Trophoblast cell (in vitro differentiated cells and primary cell): ENCODE data around the gene MEF2D.

Experiments used
- DNase-seq, 2 donors: peaks; one replicate each; pipeline ENCODE4 v3.0.0-alpha.2; 2016
- H2AFZ ChIP-seq: 2 replicates; pipeline ENCODE4 v1.6.1; 2013; ENCODE audit warnings: low read length, moderate library complexity, mild to moderate bottlenecking; ENCODE audit not compliant: insufficient read depth, poor library complexity
- H2AK5ac ChIP-seq: 2 replicates; pipeline ENCODE4 v1.6.1; 2013; ENCODE audit warnings: mild to moderate bottlenecking, low read length
- H2BK120ac ChIP-seq: 2 replicates; pipeline ENCODE4 v1.6.1; 2013; ENCODE audit warnings: low read length, mild to moderate bottlenecking, moderate library complexity; ENCODE audit not compliant: insufficient read depth, poor library complexity
- H2BK12ac ChIP-seq: 2 replicates; pipeline ENCODE4 v1.6.1; 2013; ENCODE audit warnings: mild to moderate bottlenecking, low read length, moderate library complexity
- H2BK5ac ChIP-seq: 2 replicates; pipeline ENCODE4 v1.6.1; 2013; ENCODE audit warnings: low read length, low read depth, moderate library complexity, mild to moderate bottlenecking; ENCODE audit not compliant: poor library complexity
- H3K14ac ChIP-seq: 2 replicates; pipeline ENCODE4 v1.6.1; 2013; ENCODE audit warnings: mild to moderate bottlenecking, low read length
- H3K18ac ChIP-seq: 2 replicates; pipeline ENCODE4 v1.6.1; 2013; ENCODE audit warnings: mild to moderate bottlenecking, low read length
- H3K23ac ChIP-seq: 2 replicates; pipeline ENCODE4 v1.6.1; 2013; ENCODE audit warnings: low read length
- H3K27ac ChIP-seq: 2 replicates; pipeline ENCODE4 v1.5.1; 2013; ENCODE audit warnings: low read depth, mild to moderate bottlenecking, inconsistent platforms, low read length, moderate library complexity
- H3K27me3 ChIP-seq: 2 replicates; pipeline ENCODE4 v1.6.1; 2013; ENCODE audit warnings: inconsistent platforms, mild to moderate bottlenecking, low read length, moderate library complexity; ENCODE audit not compliant: insufficient read depth
- H3K36me3 ChIP-seq, 2 experiments: 1 replicate in 1 of 2; 2 replicates in 1 of 2; pipeline ENCODE4 v1.6.1; 2013; ENCODE audit warnings: low read length in 2 of 2, mild to moderate bottlenecking in 2 of 2, moderate library complexity in 1 of 2; ENCODE audit not compliant: insufficient read depth in 2 of 2, control insufficient read depth in 1 of 2
- H3K4ac ChIP-seq: 2 replicates; pipeline ENCODE4 v1.6.1; 2013; ENCODE audit warnings: low read depth, mild to moderate bottlenecking, low read length, moderate library complexity
- H3K4me1 ChIP-seq, 2 experiments: 1 replicate in 1 of 2; 2 replicates in 1 of 2; pipeline ENCODE4 v1.6.1; 2013; ENCODE audit warnings: low read length in 2 of 2, mild to moderate bottlenecking in 2 of 2, moderate library complexity in 1 of 2; ENCODE audit not compliant: insufficient read depth in 2 of 2, control insufficient read depth in 1 of 2
- H3K4me2 ChIP-seq: 2 replicates; pipeline ENCODE4 v1.6.1; 2013; ENCODE audit warnings: inconsistent platforms, mild to moderate bottlenecking, low read length, moderate library complexity
- H3K4me3 ChIP-seq: 2 replicates; pipeline ENCODE4 v1.5.1; 2013; ENCODE audit warnings: mild to moderate bottlenecking, low read depth, low read length, inconsistent platforms
- H3K79me1 ChIP-seq: one replicate; pipeline ENCODE4 v1.6.1; 2013; ENCODE audit warnings: low read length
- H3K79me2 ChIP-seq: 2 replicates; pipeline ENCODE4 v1.6.1; 2013; ENCODE audit warnings: low read length, mild to moderate bottlenecking; ENCODE audit not compliant: control insufficient read depth, insufficient read depth, poor library complexity
- H3K9ac ChIP-seq: 2 replicates; pipeline ENCODE4 v1.6.1; 2013; ENCODE audit warnings: mild to moderate bottlenecking, low read length
- H3K9me3 ChIP-seq: 2 replicates; pipeline ENCODE4 v1.6.1; 2013; ENCODE audit warnings: low read depth, mild to moderate bottlenecking, control low read depth, inconsistent platforms, low read length; ENCODE audit not compliant: insufficient read depth
- H4K12ac ChIP-seq: 2 replicates; pipeline ENCODE4 v1.6.1; 2013; ENCODE audit warnings: low read depth, mild to moderate bottlenecking, low read length, moderate library complexity
- H4K8ac ChIP-seq: 2 replicates; pipeline ENCODE4 v1.6.1; 2013; ENCODE audit warnings: low read depth, mild to moderate bottlenecking, low read length, moderate library complexity
- H4K91ac ChIP-seq: one replicate; pipeline ENCODE4 v1.6.1; 2013; ENCODE audit warnings: low read depth, mild to moderate bottlenecking, low read length, moderate library complexity
- WGBS: extraction: QIAGEN DNeasy Blood & Tissue Kit; methylation state at CpG from one replicate; pipeline ENCODE4 v1.1.7; 2013; ENCODE audit warnings: missing lambda C conversion rate; ENCODE audit not compliant: insufficient read length, insufficient coverage; ENCODE audit errors: extremely low coverage; 5-methylcytosine and 5-hydroxymethylcytosine counted together

MEF2D gene

GRCh38 chr1:156475568-156476500 is 24.7 kb downstream of the MEF2D start:
- H3K79me1 ChIP-seq = no peaks in the 10 kb centered on the region
- H3K9ac ChIP-seq = no peak overlapping the region
- peaks cover 6 to 17% of the 10 kb centered on the region in 2 experiments for H3K4me1 ChIP-seq
- no peak overlapping the region for H3K4me2 ChIP-seq
- no peak overlapping the region for H2BK5ac ChIP-seq
- no peak overlapping the region for H2AK5ac ChIP-seq
- no peak overlapping the region for H4K91ac ChIP-seq
- no peaks in the 10 kb centered on the region for H3K79me2 ChIP-seq
- no peak overlapping the region for H3K4me3 ChIP-seq
- no peak overlapping the region for H3K23ac ChIP-seq
- DNase-seq = no peak
- no peak overlapping the region for H3K14ac ChIP-seq
- H3K27me3 ChIP-seq = no peaks in the 10 kb centered on the region
- H3K18ac ChIP-seq = no peak overlapping the region
- H4K12ac ChIP-seq = no peak overlapping the region
- no peak overlapping the region for H3K4ac ChIP-seq
- no peak overlapping the region for H2BK120ac ChIP-seq
- H2AFZ ChIP-seq = no peak overlapping the region
- WGBS = no CpG with 5 or more reads among the region's 25 CpGs
- peaks cover 49 to 67% of the 10 kb centered on the region in 2 experiments for H3K36me3 ChIP-seq
- no peak overlapping the region for H4K8ac ChIP-seq
- no peak overlapping the region for H2BK12ac ChIP-seq
- H3K27ac ChIP-seq = no peak overlapping the region
- H3K9me3 ChIP-seq = peaks cover 5% of the 10 kb centered on the region

GRCh38 chr1:156474966-156475365 is 25.6 kb downstream of the MEF2D start:
- Histone ChIP-seq H3K4me1 (peaks cover 6 to 17% of the 10 kb centered on the region in 2 experiments), H3K23ac (no peak overlapping the region)

GRCh38 chr1:156471496-156472490 is 28.8 kb downstream of the MEF2D start:
- Histone ChIP-seq H4K91ac (no peak overlapping the region), H3K14ac (no peak overlapping the region), H4K8ac (no peak overlapping the region), H3K23ac (no peak overlapping the region), H2AK5ac (no peak overlapping the region), H4K12ac (no peak overlapping the region), H3K4me2 (no peak overlapping the region), H2BK5ac (no peak overlapping the region), H3K4ac (no peak overlapping the region), H3K79me1 (no peaks in the 10 kb centered on the region), H3K9ac (no peak overlapping the region), H3K18ac (no peak overlapping the region), H3K27ac (no peak overlapping the region), H2BK120ac (no peak overlapping the region), H3K79me2 (no peaks in the 10 kb centered on the region), H3K9me3 (peaks cover 6% of the 10 kb centered on the region), H3K4me3 (no peak overlapping the region), H3K4me1 (peaks cover 4 to 9% of the 10 kb centered on the region in 2 experiments), H2AFZ (no peak overlapping the region), H3K27me3 (no peaks in the 10 kb centered on the region), H3K36me3 (peaks cover 42 to 51% of the 10 kb centered on the region in 2 experiments), H2BK12ac (no peak overlapping the region)
- no peak for DNase-seq
- WGBS = no CpG with 5 or more reads among the region's 9 CpGs

More at GRCh38 chr1:156474966-156475365, 25.6 kb downstream of the MEF2D start:
- Histone ChIP-seq H3K9me3 (peaks cover 5% of the 10 kb centered on the region), H3K4ac (no peak overlapping the region), H3K36me3 (peaks cover 44 to 58% of the 10 kb centered on the region in 2 experiments), H4K91ac (no peak overlapping the region), H3K14ac (no peak overlapping the region), H3K27me3 (no peaks in the 10 kb centered on the region), H2BK5ac (no peak overlapping the region), H3K4me2 (no peak overlapping the region), H3K79me2 (no peaks in the 10 kb centered on the region), H3K9ac (no peak overlapping the region), H4K8ac (no peak overlapping the region), H2BK12ac (no peak overlapping the region), H2AFZ (no peak overlapping the region), H3K27ac (no peak overlapping the region), H2BK120ac (no peak overlapping the region), H4K12ac (no peak overlapping the region), H2AK5ac (no peak overlapping the region), H3K18ac (no peak overlapping the region), H3K4me3 (no peak overlapping the region), H3K79me1 (no peaks in the 10 kb centered on the region)
- no CpG with 5 or more reads among the region's 7 CpGs for WGBS
- no peak for DNase-seq

- no peak overlapping the region for H3K23ac ChIP-seq
- no peak overlapping the region for H3K4ac ChIP-seq
- no peak overlapping the region for H4K8ac ChIP-seq
- no peak overlapping the region for H2BK5ac ChIP-seq
- no peak overlapping the region for H2AFZ ChIP-seq
- H3K27me3 ChIP-seq = no peaks in the 10 kb centered on the region
- H3K27ac ChIP-seq = no peak overlapping the region
- no peaks in the 10 kb centered on the region for H3K79me2 ChIP-seq
- H3K9me3 ChIP-seq = peaks cover 6% of the 10 kb centered on the region
- no peak overlapping the region for H3K18ac ChIP-seq
- H3K4me1 ChIP-seq = peaks cover 3 to 6% of the 10 kb centered on the region in 2 experiments
- no peaks in the 10 kb centered on the region for H3K79me1 ChIP-seq
- H2BK12ac ChIP-seq = no peak overlapping the region
- no peak overlapping the region for H3K4me3 ChIP-seq
- H4K91ac ChIP-seq = no peak overlapping the region
- H2BK120ac ChIP-seq = no peak overlapping the region
- WGBS = no CpG with 5 or more reads among the region's 1 CpG
- H2AK5ac ChIP-seq = no peak overlapping the region
- H3K36me3 ChIP-seq = peaks cover 37 to 43% of the 10 kb centered on the region in 2 experiments
- H3K14ac ChIP-seq = no peak overlapping the region
- no peak overlapping the region for H4K12ac ChIP-seq
- no peak overlapping the region for H3K9ac ChIP-seq
- H3K4me2 ChIP-seq = no peak overlapping the region
- DNase-seq = no peak
These were observed 30.1 kb downstream of the MEF2D start for GRCh38 chr1:156470473-156470872.
